Activated naive CD4-positive, alpha-beta T cell treated with anti-CD3 and anti-CD28 coated beads, Interleukin-2, amount 50 U/mL, for 72 hours (primary cell): ENCODE data around the gene MYOG. TPM values are rescaled to one million over a fixed set of nuclear protein-coding genes. Genes with fewer than 3 reads are reported as not detected.

Experiments used
- ATAC-seq, 2 donors: fragments of 150-1000 bp; cut with Tn5 transposase; 2 replicates each; pipeline ENCODE4 v1.10.0; 2021; ENCODE audit warnings: mild to moderate bottlenecking in 2 of 2, moderate library complexity in 2 of 2
- DNase-seq, 2 donors: peaks; one replicate each; pipeline ENCODE4 v3.0.0; 2021 to 2022; ENCODE audit warnings: low spot score in 2 of 2
- H3K27ac Mint-ChIP-seq, 2 donors: one replicate each; pipeline ENCODE4 v1.8.0; 2022; ENCODE audit warnings: mild to moderate bottlenecking in 2 of 2, mixed read lengths in 2 of 2
- H3K36me3 Mint-ChIP-seq, 2 donors: one replicate each; pipeline ENCODE4 v1.8.0; 2022; ENCODE audit warnings: mixed read lengths in 2 of 2
- H3K9me3 Mint-ChIP-seq, 2 donors: one replicate each; pipeline ENCODE4 v1.8.0; 2022; ENCODE audit warnings: mixed read lengths in 2 of 2
- total RNA-seq, 2 donors: library from RNA; stranded (reverse); gene quantifications; one replicate each; pipeline ENCODE4 v1.2.3, GENCODE V29; 2022

The MYOG gene
- total RNA-seq, 2 donors from 2014 or later = not detected

DNA sequence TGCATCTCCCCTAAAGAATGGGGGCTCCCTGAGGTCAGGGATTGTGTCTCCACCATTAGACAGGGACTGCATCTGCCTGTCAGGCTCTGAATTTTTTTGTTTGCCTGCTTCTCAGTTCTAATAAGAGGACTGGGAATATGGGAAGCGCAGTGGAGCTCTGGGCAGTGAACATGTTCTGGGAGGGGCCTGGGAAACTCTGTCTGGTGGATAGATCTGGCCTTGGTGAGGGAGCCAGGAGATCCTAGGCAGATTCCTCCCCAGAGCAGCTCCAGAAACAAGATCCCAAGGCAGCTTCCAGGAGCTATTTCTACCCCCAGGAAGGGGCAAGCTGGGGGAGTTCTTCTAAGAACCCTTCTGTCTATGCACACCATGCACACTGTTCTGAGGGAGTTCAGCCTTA lies 12.6 kb upstream of the MYOG start:
- ATAC-seq = no peak
- Mint-ChIP-seq H3K27ac (no peak overlapping the region), H3K9me3 (peaks cover 16 to 17% of the 10 kb centered on the region in 2 donors), H3K36me3 (peaks cover 13 to 18% of the 10 kb centered on the region in 2 donors)
- DNase-seq = no peak

DNA sequence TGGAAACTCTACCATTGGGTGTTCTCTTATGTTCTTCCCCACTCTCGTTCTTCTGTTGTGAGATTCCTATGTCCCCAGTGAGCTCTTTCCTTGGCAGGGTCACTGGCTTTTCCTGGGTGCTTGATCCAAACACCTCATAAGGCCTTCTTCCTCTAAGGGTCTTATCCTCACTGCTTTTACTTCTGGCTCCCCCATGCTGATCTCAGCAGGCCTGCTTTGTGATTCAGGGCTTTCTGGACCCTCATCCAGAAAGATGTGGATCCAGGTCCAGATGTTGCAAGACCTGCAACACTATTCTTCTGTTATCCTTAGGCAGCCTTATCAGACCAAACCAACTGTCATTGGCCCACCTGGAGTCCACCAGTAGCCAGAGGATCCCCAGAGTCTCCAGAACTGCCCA lies 11.2 kb upstream of the MYOG start:
- ATAC-seq = no peak
- no peak for DNase-seq
- Mint-ChIP-seq H3K27ac (no peak overlapping the region), H3K9me3 (peaks cover 16 to 17% of the 10 kb centered on the region in 2 donors), H3K36me3 (peaks cover 13 to 18% of the 10 kb centered on the region in 2 donors)

DNA sequence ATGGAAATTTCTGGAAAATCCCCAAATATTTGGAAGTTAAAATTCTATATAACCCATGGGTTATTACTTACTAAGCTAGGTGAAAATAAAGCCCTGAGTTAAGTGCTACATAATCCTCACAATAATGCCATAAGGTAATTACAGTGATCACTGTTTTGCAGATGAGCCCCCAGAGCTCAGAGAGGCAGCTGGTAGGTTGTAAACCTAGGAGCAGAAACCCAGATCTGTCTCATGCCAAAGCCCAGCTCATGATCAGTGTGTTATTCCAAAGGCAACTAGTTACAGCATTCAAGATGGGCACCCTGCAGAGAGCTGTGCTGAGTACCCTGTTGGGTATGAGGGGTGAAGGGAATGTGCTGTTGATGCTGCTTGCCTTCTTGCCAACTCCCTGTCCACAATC lies 10.8 kb upstream of the MYOG start:
- DNase-seq (no peak), ATAC-seq (no peak)
- Mint-ChIP-seq H3K36me3 (peaks cover 13 to 18% of the 10 kb centered on the region in 2 donors), H3K27ac (no peak overlapping the region), H3K9me3 (peaks cover 16 to 17% of the 10 kb centered on the region in 2 donors)

DNA sequence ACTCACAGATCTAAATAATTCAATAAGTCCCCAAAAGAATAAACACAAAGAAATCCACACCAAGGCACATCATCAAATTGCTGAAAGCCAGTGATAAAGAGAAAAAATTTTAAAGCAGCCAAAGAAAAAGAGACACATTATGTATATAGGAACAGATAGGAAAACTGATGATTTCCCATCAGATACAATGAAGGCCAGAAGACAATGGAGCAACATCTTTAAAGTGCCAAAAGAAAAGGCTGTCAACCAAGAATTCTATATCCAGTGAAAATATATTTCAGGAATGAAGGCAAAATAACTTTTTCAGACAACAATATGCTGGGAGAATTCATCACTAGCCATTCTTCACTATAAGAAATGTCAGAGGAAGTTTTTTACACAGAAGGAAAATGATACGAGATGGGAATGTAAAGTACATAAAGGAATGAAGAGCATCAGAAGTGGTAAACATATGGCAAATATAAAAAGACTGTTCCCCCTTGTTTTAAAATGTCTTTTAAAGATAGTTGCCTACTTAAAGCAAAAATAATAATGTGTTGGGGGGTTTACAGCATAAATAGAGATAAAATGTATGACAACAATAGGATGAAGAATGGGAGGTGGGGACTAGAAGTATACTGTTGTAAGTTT lies 9.4 kb upstream of the MYOG start:
- DNase-seq (no peak), ATAC-seq (no peak)
- peaks cover 16 to 17% of the 10 kb centered on the region in 2 donors for H3K9me3 Mint-ChIP-seq
- no peak overlapping the region for H3K27ac Mint-ChIP-seq
- H3K36me3 Mint-ChIP-seq = peaks cover 13 to 18% of the 10 kb centered on the region in 2 donors

DNA sequence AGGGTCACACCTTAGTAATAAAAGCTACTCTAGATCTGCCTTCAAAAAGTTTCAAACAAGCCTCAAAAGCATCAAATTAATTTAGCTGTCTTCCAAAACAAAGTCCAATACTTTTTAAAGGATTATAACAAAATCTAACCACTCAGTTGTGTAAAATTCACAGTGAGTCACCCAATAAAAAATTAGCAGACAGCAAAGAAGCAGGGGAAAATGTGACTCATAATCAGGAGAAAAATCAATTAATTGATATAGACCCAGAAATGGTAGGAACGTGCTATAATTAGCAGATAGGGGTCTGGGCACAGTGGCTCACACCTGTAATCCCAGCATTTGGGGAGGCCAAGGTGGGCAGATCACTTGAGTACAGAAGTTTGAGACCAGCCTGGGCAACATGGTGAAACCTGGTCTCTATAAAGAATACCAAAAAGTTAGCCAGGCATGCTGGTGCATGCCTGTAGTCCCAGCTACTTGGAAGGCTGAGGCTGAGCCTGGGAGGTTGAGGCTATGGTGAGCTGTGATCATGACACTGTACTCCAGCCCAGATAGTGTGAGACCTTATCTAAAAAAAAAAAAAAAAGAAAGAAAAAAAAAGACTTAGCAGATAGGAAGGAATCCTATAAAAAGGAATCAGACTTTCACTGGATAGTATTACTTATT lies 8.1 kb upstream of the MYOG start:
- no peak for DNase-seq
- no peak for ATAC-seq
- peaks cover 16 to 17% of the 10 kb centered on the region in 2 donors for H3K9me3 Mint-ChIP-seq
- no peak overlapping the region for H3K27ac Mint-ChIP-seq
- peaks cover 13 to 18% of the 10 kb centered on the region in 2 donors for H3K36me3 Mint-ChIP-seq

DNA sequence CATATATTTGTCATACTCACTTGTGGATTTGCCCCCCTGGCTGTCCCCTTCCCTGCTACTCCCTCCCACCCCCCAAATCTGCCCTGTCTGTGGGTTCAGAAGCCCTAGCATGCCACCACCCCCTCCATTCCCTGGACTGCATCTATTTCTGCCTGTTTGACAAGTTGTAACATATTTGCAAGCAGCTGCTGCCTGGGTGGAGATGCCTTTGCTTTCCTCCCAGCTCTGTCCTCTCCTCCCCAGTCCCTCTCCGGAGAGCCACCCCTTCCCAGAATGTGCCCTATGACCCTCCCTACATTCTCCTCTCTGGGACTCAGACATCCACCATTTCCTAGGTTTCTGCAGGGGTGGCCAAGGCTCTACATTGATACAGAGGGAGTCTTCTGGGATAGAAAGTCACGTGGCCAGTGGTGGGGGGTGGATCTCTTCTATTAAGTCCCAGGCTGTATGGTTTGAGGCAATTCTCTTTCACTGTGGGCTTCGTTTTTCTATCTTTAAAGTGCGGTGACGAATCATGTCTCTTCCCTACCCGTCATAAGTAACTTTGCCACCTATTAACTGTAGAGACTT lies 6.0 kb upstream of the MYOG start:
- H3K9me3 Mint-ChIP-seq = peaks cover 16 to 17% of the 10 kb centered on the region in 2 donors
- DNase-seq = no peak
- no peak overlapping the region for H3K27ac Mint-ChIP-seq
- no peak for ATAC-seq
- peaks cover 13 to 18% of the 10 kb centered on the region in 2 donors for H3K36me3 Mint-ChIP-seq

DNA sequence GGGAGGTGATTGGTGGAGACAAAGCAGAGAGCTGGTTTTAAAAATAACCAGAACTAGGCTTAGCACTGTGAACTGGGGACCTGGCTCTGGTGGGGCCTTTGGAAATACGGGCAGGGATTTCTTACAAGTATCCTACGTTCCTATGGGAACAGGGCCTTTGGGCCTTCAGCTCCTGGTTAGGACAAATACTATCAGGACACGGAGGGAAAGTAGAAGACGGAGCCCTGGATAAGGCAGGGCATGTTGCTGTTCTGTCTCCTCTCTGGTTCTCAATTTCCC lies 5.3 kb upstream of the MYOG start:
- H3K9me3 Mint-ChIP-seq = peaks cover 16 to 17% of the 10 kb centered on the region in 2 donors
- no peak overlapping the region for H3K27ac Mint-ChIP-seq
- ATAC-seq (no peak), DNase-seq (no peak)
- H3K36me3 Mint-ChIP-seq = peaks cover 13 to 18% of the 10 kb centered on the region in 2 donors

DNA sequence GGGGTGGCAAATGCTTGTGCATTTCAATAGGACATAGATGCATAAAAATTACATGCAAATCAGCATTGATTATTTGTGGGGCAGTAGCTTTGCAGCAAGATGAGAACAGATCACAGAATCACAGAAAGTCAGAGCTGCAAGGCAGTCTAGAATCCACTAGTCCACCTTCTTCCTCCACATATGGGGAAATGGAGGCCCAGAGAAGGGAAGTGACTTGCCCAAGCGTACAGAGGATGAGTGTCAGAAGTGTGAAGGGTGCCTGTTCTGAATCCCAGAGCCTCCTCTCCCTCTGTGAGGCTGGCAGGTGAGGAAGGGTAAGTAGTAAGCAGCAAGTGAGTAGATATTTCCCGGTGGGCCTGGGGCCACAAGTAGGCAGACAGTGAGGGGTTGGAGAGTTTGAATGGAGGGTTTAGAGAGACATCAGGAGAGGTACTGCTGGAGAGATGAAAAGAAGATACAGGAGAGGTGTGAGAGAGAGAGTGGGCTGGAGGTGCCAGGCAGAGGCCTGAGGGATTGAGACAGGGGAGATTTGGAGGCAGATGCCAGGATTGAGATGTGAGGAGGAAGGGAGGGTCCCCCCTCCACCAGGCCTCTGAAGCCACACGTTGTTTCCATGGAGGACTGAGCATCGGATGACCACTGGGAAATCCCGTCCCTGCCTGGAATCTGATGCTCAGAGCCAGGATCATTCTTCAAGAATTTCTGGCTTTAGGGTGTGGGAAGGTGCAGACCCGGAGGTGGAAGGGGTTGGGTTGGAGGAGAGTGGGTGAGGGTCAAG lies 4.8 kb upstream of the MYOG start:
- H3K36me3 Mint-ChIP-seq = peaks cover 13 to 15% of the 10 kb centered on the region in 2 donors
- no peak overlapping the region for H3K27ac Mint-ChIP-seq
- ATAC-seq = no peak
- H3K9me3 Mint-ChIP-seq = peaks cover 14 to 15% of the 10 kb centered on the region in 2 donors
- no peak for DNase-seq

DNA sequence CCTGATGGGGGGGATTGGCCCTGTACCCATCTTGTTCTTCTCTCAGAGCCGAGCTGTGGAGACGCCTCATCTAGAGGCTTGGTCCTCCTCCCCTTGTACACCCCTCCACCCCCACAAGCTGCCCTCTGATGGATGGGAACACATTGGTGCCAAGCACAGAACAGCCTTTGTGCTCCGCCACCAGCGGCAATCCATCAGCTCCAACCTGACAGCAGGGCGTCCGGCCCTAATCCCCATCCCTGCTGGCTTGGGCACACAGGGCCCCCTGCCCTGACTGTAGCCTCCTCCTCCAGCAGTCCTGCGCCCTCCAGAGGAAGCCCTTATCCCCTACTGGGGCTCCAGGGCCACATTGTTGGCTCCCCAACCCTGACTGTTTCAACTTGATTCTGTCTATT lies 3.8 kb upstream of the MYOG start:
- H3K9me3 Mint-ChIP-seq = peaks cover 5% of the 10 kb centered on the region in 2 donors
- ATAC-seq (no peak), DNase-seq (no peak)
- peaks cover 3 to 6% of the 10 kb centered on the region in 2 donors for H3K36me3 Mint-ChIP-seq
- H3K27ac Mint-ChIP-seq = no peak overlapping the region

DNA sequence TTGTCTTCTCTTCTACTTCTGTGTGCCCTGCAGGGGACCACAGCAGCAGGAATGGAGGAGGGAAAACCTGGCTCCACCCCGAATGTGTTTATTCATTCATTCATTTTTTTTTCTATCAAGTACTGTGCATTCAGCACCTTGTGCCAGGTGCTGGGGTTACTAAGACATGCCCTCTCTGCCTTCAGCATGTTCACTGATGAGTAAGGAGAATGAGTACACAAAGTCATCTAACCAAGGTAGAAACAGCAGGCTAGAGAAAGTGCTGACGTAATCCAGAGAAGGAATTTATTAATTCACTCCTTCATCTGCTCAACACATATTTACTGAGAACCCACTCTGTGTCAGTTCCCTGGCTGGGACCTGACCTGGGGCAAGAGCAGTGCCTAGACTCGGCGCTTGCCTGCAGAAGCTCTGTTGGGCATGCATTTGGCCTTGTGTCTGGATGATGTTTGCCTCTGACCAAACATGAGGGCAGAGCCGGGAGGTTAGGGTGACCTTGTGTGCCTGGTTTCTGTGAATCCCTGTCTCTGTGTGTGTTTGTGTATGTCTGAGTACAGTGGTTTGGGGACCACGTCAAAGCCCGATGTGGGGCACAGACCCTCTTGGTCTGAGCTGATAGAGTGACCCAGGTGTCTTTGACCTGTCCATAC lies 3.3 kb upstream of the MYOG start:
- DNase-seq = no peak
- no peak overlapping the region for H3K27ac Mint-ChIP-seq
- ATAC-seq = no peak
- H3K36me3 Mint-ChIP-seq = peaks cover 0 to under 1% of the 10 kb centered on the region in 2 donors
- H3K9me3 Mint-ChIP-seq = no peaks in the 10 kb centered on the region

DNA sequence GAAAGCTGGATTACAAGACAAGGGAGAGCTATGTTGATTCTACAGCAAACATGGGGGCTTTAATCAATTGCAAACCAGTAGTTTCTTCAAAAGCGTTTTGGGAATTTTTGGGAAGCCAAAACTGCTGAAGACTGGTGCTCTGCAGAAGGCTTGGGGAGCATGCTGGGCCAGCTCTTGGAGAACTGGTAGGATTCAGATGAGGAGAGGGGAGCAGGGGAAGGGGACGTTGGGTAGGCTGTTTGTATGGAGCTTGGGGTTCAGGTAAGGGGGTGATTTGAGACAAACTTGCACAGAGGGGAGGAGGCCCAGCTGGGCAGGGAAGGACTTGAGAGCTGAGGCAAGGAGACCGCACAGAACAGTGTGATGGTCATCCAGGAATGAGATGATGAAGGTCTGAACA lies 2.6 kb upstream of the MYOG start:
- Mint-ChIP-seq H3K27ac (no peak overlapping the region), H3K9me3 (no peaks in the 10 kb centered on the region), H3K36me3 (no peaks in the 10 kb centered on the region)
- DNase-seq = no peak
- no peak for ATAC-seq

DNA sequence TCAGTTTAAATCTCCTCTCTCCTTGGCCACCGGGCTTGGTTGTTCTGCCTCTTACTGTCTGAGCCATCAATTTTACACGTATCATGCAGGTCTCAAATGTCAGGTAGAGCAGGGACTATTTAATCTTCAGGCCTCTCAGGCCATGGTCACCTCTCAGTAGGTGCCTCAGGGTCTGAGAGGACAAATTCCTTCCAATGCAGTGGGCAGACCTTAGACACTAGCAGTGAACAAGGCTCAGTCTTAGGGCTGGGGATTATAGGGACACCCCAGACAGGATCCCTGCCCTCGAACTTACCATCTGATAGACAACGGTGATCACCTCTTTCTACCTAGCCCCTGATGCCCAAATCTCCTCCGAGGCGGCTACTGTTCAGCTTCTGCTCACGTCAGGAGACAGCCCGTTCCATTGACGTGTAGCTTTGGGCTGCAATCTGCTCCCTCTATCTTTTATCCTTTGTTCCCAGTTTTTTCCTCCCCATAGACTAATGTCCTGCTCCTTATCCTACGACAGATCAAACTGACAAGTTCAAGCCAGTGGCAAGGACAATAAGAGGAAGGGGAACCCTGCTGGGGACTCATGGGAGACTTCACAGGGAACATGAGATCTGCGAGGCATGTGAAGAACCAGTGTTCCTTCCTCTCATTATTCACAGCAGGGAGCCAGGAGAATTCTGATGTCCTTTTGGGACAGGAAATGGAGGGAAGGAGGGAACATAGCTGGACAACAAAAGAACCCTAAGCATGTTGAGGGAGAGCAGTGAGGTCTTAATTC lies 1.4 kb upstream of the MYOG start:
- no peaks in the 10 kb centered on the region for H3K36me3 Mint-ChIP-seq
- ATAC-seq (no peak), DNase-seq (no peak)
- no peaks in the 10 kb centered on the region for H3K9me3 Mint-ChIP-seq
- no peak overlapping the region for H3K27ac Mint-ChIP-seq

DNA sequence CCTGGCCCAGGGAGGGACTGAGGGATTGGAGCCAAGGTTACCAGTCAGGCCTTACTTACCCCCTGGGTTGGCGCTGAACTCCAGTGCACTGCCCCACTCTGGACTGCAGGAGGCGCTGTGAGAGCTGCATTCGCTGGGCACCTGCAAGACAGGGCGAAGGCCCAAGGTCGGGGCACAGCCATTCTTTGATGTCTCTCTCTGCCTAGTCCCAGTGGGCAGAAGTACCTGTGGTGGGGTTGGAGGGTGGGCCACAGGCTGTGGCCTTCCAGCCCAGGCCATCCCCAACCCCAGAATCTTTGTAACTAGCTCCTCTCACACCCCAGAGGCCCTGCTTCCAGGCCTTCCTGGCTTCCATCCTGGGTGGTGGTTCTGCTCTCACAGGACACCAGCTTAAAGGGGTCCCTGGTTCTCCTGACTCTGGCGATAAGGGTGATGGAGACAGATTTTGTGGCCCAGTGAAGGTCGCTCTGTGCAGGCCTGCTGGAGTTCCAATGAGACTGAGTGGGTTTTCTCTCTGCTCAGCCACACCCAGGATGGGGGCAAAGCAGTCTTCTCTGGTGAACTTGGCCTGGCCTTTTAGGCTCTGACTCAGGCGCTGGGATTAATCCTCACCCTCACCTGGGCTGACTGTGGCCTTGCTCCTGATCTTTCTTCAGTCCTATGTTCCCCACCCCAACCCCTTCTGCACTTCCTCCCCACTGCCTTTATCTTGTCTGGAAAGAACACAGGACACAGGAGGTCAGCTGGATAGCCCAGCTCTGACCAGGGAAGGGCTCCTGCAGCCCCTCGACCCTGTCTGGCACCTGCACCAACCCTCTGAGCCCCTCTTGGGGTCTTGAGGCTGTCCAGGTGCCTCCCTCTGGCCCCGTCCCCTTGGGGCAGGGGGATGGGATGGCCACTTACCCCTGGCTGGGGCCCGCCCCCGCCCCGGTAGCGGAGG lies 954 bp downstream of the MYOG start:
- no peaks in the 10 kb centered on the region for H3K9me3 Mint-ChIP-seq
- H3K36me3 Mint-ChIP-seq = no peaks in the 10 kb centered on the region
- ATAC-seq (peak in 1 of 2 donors; percentile 58), DNase-seq (peak in 1 of 2 donors; percentile 74)
- peak overlapping the region in 1 of 2 donors; percentile 31 for H3K27ac Mint-ChIP-seq

DNA sequence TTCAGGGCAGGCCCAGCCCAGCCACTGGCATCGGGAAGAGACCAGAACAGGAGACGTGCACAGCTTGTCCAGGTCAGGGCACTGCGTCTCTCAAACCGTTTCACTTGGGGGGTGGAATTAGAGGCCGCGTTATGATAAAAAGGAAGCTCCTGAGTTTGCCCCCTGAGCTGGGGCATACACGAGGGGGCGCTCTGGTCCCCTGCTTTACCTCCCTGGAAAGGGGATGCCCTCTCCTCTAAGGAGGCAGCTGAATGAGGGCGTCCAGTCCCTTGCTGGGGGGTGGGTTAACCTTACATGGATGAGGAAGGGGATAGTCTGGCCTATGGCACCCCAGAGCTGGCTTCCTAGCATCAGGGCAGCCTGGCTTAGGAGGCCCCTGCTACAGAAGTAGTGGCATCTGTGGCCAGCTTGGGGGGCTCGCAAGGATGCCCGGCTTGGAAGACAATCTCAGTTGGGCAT lies 2.3 kb downstream of the MYOG start:
- ATAC-seq (no peak), DNase-seq (no peak)
- Mint-ChIP-seq H3K27ac (no peak overlapping the region), H3K36me3 (no peaks in the 10 kb centered on the region), H3K9me3 (no peaks in the 10 kb centered on the region)
